ENCODE measurements around the gene NSF. TPM values are rescaled to one million over a fixed set of nuclear protein-coding genes. Genes with fewer than 3 reads are reported as not detected.
A peak's percentile ranks its signal among the peaks of the same experiment; 100 is the strongest.

NSF gene
- total RNA-seq, 1 donor from 2014 or later: 36.6 TPM

DNA sequence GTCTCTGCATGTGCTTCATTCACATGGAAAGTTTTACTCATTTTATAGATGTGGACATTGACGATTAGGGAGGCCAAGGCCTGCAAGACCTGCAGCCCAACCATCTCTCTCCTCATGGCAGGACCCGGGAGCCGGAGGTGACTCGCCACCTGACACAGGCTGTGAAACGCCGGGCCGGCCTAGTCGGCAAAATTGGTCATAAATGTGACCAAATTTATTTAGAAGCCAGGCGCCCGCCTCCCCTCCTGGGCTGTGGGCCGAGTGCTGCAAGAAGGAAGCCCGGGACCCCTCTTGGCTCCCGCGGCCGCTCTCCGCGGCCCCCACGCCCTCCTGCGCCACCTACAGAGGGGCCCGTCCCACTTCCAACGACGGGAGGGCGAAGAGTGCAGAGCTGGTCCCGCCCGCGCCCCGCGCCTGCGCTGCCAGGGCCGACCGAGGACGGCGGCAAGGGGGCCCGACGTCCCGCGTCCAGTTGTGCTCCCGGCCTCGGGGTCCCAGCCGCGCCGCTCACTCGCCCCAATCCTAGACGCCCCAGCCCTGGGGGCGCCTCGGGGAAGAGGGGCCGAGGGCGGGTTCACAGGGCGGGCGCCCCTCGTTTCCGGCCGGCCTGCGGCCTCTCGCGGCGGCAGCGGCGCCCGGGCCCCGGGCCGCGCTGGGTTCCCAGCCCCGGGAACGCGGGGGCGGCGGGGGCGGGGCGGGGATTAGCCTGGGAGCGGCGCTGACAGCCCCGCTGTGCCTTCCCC lies 180.5 kb downstream of the NSF start:
- Mint-ChIP-seq H3K4me1 (ENCODE audit: unreplicated experiment) (peaks cover 12% of the 10 kb centered on the region), H3K36me3 (ENCODE audit: low read depth, unreplicated experiment) (peaks cover 12% of the 10 kb centered on the region), H3K27me3 (ENCODE audit: unreplicated experiment) (peaks cover 9% of the 10 kb centered on the region)

DNA sequence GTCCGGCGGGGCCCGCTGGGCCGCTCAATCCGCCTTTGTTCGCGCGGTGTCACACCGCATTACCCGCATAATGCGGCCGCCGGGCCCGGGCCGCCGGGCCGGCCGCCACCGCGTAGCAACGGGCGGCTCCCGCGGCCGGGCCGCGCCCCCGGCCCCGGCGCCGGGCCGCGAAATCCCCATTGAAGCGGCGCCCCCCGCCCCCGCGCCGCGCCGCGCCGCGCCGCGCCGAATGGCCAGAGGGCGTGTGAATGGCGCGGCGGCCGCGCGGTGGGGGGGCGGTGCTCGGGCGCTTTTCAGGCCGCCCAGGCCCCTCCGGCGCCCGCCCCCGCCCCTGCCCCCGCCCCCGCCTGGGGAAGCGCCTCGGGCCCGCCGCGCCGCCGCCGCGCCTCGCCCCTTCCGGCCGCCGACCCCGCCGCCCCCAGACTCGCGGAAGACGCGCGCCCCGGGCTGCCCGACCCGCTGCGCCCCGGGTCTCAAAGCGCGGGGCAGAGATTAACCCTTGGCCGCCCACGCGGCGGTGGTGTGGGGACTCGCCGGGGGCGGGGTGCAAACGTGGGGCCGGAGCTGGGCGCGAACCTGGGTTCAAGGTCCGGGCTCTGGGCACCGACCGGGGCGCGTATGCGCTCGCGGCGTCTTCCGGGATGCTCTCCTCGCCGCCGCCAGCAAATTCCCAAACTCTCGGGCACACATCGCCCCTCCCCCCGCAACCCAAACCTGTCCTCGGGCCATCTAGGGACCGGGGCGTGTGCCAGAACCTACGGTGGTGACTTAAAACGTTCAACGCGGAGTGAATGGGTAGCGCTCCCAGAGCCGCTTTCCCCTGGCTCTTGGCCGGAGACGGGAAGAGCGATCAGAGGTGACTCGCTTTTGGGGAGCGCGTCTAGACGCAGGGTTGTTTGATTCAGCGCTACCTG lies 181.3 kb downstream of the NSF start:
- Mint-ChIP-seq H3K4me1 (ENCODE audit: unreplicated experiment) (peaks cover 12% of the 10 kb centered on the region), H3K9me3 (ENCODE audit: unreplicated experiment) (no peaks in the 10 kb centered on the region), H3K27me3 (ENCODE audit: unreplicated experiment) (peaks cover 9% of the 10 kb centered on the region), H3K36me3 (ENCODE audit: low read depth, unreplicated experiment) (peaks cover 12% of the 10 kb centered on the region), H3K4me3 (ENCODE audit: unreplicated experiment) (peak overlapping the region; percentile 71), H3K27ac (ENCODE audit: unreplicated experiment) (no peak overlapping the region)
- no peak for TF ChIP-seq CTCF (IDR thresholded peaks at IDR 0.05; ENCODE audit: unreplicated experiment)
- no peak for DNase-seq (ENCODE audit: low spot score)

More for the DNA sequence above, 180.5 kb downstream of the NSF start:
- Mint-ChIP-seq H3K27ac (ENCODE audit: unreplicated experiment) (no peak overlapping the region), H3K4me3 (ENCODE audit: unreplicated experiment) (peak overlapping the region; percentile 83), H3K9me3 (ENCODE audit: unreplicated experiment) (no peaks in the 10 kb centered on the region)
- peak; percentile 58 for DNase-seq (ENCODE audit: low spot score)
- no peak for TF ChIP-seq CTCF (IDR thresholded peaks at IDR 0.05; ENCODE audit: unreplicated experiment)

DNA sequence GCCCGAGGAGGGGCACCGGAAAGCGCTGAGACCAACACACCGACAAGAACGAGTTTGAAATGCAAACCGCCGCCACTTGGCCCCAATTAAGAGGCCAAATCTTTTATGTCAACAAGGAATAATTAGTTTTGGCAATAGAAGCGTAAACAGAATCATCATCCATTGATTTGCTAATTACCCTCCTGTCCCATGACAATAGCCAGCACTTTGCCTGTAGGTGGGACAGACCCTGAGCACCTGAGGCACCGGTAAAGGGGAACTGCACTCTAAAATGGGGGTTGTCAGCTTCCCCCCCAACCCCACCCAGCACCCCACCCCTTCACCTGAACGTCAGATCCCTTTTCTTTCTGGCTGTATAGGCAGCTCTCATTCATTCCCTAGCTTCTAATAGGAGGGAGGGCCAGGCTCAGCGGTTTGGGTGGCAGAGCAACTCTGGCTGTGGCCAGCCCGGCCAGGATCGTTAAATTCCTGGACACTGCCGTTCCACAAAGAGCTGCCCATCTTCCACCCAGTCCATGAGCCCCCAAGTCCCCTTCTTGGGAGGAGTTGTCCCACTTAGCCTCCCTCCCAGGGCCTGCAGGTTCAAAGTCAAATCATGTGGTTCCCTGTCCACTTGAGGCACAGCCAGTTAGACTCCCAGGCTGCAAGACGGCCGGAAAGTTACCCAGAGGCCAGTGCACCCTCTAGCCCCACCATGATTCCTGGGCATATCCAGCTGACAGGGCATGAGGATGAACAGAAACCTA lies 182.2 kb downstream of the NSF start:
- no peak for DNase-seq (ENCODE audit: low spot score)
- Mint-ChIP-seq H3K27ac (ENCODE audit: unreplicated experiment) (no peak overlapping the region), H3K27me3 (ENCODE audit: unreplicated experiment) (peaks cover 5% of the 10 kb centered on the region), H3K4me1 (ENCODE audit: unreplicated experiment) (peaks cover 11% of the 10 kb centered on the region), H3K4me3 (ENCODE audit: unreplicated experiment) (peak overlapping the region; percentile 71), H3K9me3 (ENCODE audit: unreplicated experiment) (no peaks in the 10 kb centered on the region), H3K36me3 (ENCODE audit: low read depth, unreplicated experiment) (peaks cover 6% of the 10 kb centered on the region)
- no peak for TF ChIP-seq CTCF (IDR thresholded peaks at IDR 0.05; ENCODE audit: unreplicated experiment)

GRCh38 chr17:46773221-46773605 lies 182.7 kb downstream of the NSF start:
- no peak for TF ChIP-seq CTCF (IDR thresholded peaks at IDR 0.05; ENCODE audit: unreplicated experiment)
- H3K4me3 Mint-ChIP-seq (ENCODE audit: unreplicated experiment): no peak overlapping the region
- no peak for DNase-seq (ENCODE audit: low spot score)
- peaks cover 4% of the 10 kb centered on the region for H3K36me3 Mint-ChIP-seq (ENCODE audit: low read depth, unreplicated experiment)
- H3K9me3 Mint-ChIP-seq (ENCODE audit: unreplicated experiment): no peaks in the 10 kb centered on the region
- no peak overlapping the region for H3K27ac Mint-ChIP-seq (ENCODE audit: unreplicated experiment)
- H3K4me1 Mint-ChIP-seq (ENCODE audit: unreplicated experiment): peaks cover 16% of the 10 kb centered on the region
- H3K27me3 Mint-ChIP-seq (ENCODE audit: unreplicated experiment): peaks cover 5% of the 10 kb centered on the region
